T-helper 2 cell (primary cell): ENCODE results near the gene GPAM.
A peak's percentile ranks its signal among the peaks of the same experiment; 100 is the strongest.

Experiments
- DNase-seq, 5 experiments: peaks; one replicate each; pipeline versions ENCODE4 v3.0.0 to v3.0.0-alpha.2; 2012 to 2022

GPAM gene

DNA sequence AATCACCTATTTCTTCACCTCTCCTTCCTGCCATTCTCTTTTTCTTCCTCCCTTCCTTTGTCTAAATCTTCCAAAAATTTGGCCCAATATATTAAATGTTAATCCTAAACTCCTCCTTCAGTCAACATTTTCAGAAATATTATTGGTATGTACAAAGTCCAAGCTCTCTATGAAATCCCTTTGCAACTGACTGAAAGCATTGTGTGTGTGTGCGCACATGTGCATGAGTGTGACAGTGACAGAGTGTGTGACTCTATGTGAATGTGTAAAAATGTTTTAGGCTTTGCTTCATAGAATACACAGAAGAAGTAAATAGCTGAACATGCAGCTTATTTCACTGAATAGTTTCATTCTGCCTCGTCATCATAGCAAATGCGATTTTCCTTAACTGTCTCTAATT, 7.0 kb downstream of the GPAM start:
- DNase-seq, result no peak

DNA sequence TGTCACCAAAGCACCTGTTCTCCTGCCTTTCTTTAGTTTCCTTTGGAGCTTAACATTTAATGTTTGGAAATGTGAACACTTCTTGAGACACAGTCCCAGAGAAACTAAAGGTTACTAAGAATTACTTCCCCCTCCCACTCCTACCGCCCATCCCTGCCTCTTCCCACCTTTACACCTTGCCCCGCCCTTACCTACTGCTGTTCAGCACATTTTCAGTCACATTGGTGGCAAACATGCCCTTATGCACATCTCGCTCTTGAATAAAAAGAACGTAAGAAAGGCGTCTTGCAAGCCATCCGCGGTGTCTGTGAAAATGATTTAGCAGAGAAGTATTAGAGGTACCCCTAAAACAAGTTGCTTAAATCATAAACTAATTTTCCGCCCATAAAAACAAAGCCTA, 8.2 kb downstream of the GPAM start:
- no peak for DNase-seq

DNA sequence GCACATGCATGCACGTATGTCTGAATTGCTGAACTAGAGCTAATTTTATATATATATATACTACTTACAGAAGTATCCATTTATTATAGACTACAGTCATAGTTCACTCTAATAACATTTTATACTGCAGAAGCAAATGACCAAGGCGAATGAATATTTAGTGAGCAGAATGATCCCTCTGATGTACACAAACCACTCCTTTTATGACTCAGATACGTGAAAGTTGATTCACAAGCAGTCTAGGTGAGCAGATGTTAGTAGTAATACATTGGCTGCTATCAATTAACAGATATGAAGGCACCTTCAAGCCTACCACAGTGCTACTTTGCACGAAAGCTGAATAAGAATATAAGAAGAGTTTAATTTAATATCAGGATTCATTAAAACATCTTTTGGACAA, 10.4 kb downstream of the GPAM start:
- no peak for DNase-seq

DNA sequence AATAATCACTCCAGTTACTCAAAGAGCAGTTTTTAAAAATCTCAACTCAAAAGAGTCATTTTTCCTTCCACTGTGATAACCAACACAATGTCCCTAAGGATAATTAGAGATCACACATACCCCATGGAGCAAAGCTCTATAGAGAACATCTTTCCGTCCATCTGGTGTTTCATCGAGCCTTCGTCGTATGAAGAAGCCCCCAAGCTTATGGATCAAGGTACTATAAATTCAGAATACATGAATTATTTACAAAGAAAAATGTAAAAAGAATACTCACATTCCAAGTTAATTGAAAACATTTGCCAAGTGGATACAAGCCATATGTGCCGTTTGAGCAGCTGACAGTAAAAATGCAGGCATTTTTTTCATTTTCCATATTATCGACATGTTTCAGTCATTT, 14.8 kb downstream of the GPAM start:
- DNase-seq, result no peak

DNA sequence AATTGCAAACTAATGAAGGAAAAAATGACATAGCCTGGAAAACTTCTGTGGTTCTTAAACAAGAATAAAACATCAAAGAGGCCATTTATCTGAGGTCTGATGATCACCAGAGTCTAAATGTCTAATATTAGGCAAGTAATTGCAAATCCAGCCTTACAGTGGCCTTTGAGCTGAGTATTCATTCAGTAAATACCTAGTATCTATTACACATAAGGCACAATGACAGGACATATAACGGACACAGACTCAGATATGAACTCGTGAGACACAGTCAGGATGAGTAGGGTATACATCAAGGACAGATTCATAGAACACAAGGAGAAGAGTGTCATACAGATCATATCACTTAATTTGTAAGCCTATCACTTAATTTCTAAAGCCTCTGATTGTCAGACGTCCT, 16.8 kb downstream of the GPAM start:
- DNase-seq, result no peak

DNA sequence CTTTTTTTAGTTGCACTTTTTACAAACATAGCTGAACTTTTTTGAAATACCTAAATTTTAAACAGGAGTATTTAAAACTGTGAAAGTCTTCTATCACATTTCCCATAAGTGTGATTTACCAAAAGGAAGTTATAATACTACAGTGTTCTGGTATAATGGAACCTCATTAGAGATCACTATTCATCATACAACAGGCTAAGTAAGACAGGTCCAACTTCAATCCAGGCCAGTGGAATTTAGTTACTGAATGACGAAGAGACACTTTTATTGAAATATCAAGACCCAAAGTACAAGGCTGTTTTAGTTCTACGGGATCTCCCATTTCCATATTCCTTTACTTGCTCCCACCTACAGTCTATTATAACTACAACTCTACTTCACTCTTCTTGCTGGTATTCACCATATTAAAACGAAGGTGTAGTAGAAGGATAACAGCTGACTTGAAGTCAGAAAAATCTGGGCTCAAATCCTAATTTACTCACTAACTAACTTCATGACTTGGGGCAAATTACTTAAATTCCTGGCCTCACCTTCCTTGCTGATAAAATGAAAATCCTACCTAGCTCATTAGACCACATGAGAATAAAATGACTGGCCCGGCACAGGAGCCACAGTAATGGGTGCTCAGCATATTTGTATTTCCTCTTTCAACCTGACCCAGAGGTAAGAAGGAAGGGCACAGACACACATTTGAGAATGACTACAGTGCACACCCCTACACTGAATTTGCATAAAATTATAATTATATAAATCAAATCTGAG, 21.6 kb downstream of the GPAM start:
- no peak for DNase-seq

DNA sequence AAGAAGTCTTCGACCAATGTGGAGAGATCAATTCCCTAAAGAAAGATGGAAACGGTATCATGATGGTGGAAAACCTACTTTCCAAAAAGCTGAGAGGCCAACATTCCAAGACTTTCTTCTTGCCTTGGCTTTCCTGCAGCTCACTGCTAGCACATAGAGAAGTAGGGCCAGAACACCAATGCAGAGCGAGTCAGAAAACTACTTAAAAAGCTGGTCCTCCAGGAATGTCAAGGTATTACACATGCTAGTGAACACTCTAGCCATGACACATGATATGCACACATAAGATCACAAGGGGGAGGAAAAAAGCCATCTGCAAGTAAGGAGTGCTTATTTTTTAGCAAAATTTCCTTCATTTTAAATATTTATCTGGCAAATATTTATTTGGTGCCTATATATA, 22.7 kb downstream of the GPAM start:
- DNase-seq, result no peak

DNA sequence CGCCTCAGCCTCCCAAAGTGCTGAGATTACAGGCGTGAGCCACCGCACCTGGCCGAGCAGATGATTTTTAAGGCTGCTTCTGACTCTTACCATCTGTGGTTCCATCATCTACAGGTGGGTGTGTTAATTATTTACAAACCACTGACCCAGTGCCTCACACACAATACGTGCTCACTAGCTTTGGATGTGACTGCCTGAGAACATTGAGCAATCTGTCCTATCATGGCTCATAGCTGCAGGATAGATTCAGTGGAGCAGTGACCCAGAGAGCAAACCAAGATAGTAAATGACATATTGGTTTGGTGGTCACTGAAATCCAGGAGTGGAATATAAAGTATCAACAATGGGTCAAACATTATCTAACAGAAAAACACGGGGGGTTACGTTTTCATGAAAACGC, 24.1 kb downstream of the GPAM start:
- DNase-seq, result no peak

DNA sequence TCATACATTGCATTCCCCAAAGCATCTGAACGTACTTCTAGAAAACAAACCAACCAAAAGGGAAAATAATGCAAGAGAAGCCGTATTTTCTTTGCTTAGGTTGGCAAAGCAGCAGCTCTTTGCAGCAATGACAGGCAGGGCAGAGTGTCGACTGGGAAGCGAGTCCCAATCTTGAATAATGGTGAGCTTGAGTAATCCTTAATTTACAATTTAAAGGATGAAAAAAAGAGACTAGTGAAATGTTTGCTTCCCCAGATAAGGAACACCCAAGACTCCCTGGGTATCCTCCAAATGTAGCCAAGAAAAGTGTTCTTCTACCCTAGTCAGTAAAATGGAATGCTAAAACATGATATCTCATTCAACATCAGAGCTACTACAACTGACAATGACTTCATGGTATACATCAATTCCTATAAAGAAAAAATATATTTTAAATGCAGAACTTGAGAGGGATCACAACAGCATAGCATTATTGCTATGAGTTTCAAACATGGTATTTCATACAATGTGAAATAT, 32.0 kb downstream of the GPAM start:
- DNase-seq, result no peak

DNA sequence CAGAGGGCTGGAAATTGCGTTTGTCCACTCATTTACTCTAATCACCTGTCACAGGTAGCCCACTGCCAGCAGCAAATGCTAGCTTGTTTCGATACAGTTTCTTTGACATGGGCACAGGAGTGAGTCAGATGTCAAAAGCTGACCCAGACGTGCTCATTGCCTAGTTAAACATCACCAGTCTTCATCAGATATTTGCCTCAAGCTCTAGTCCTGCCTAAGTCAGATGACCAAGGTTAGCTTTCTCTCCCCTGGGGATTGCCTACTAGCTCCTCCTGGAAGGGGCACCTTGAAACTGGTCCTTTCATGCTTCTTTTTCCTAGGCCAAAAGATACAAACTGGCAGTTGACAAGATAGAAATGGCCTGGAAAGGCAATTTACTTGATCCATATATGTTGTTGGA, 35.2 kb downstream of the GPAM start:
- no peak for DNase-seq

DNA sequence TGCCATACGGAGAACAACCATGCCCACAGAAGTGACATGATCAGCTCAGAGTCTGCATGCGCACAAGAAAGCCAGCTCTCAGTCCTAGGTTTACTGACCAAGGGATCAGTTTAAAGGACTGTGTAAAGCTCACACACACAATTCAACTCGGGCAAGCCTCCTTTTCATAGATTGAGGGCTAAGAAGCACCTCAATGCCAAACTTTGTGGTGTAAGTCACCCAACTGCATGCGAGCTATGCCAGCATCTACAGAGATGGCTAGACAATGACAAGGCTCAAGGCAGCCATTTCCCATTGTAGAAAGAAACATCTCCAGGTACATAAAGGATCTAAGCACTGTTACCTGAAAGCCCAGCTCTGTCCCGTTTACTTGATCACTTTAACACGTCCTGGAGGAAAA, 36.8 kb downstream of the GPAM start:
- no peak for DNase-seq

DNA sequence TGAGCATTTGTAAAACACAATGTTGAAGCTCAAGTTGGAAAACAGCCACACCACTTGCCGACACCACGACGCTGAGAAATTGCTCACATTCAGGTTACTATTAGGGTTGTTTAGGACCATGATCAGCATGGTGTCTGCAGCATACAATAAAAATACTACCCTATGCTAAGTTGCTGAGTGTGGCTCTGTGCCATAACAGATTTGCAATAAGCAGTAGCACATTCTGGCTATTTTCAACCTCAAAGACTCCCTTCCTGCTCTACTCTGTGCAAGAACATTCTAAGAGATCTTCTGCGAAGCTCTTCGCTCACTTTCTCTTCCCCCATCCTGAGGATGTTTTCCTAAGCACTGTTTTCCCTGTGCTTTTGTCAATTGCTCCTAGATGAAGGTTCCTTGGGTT, 38.3 kb downstream of the GPAM start:
- DNase-seq, result no peak

DNA sequence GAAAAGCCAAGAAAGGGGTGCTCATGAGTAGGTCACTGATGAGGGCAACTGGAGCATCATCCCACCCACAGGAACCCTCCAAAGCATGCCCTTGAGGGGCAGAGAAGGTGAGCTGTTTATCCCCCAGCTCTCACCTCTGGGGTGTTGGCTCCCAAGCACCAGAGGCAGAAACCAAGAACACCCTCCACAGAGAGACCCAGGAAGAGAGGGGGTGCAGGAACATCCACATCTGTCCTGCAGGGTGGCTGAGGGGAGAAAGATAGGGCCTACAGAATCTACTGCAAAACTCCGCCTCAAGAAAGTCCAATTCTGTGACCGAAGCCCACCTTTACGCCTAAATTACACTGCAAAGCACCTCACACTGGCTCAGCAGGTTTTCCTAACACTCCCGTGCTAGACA, 40.1 kb downstream of the GPAM start:
- DNase-seq, result no peak

DNA sequence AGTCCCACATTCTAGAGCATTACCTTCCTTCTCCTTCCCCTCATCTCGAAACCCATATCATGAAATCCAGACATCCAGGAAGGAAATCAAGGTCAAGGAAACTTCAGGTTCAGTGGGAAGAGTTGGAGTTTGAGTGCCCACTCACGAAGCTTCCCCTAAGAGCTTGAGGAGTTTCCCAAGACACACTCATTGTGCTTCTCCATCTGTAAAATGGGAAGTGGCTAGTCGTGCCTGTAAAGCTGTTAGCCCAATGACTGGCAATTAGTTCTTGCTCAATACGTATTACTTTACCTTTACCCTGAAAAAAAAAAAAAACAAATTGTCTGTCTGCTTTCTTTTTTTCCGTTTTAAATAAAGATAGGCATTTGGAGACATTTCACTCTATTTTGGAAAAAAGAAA, 42.3 kb downstream of the GPAM start:
- no peak for DNase-seq

DNA sequence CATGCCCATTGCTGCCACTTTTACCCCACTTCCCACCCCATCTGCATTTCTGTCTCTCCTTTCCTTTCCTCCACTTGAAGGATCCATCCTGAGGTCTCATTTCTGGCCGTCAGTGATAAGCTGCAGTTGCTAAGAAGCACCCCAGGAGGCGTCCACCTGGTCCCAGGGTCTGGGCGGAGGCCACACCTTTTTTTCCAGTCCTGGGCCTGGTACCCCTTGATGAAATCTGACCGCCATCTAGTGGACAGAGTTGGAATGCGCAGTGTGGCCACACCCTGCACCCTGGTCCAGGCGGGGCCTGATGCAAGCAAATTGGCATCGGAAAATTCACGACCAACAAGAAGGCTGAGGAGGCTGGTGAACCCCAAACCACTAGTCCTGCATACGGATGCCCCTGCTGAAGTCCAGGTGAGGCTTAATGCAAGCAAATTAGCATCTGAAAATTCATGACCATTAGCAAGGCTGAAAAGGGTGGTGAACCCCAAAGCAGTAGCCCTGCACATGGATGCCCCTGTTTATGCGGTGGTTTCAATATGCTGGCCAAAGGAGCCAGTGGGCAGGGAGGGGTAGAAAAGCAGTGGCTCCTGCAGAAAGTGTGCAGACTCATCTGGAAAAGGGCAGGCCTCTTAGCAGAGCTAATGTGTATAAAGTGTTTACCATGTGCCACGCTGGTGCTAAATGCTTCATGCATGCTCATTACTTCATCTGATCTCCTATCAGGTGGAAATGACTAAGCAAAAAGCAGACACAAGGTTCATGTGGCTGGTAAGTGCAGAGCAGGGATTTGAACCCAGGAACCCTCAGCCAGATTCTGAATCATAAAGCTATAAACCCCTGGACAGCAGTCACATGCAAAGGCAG, 43.2 kb downstream of the GPAM start:
- peak in 4 of 5 experiments; percentile 27 to 64 (median 51) for DNase-seq

DNA sequence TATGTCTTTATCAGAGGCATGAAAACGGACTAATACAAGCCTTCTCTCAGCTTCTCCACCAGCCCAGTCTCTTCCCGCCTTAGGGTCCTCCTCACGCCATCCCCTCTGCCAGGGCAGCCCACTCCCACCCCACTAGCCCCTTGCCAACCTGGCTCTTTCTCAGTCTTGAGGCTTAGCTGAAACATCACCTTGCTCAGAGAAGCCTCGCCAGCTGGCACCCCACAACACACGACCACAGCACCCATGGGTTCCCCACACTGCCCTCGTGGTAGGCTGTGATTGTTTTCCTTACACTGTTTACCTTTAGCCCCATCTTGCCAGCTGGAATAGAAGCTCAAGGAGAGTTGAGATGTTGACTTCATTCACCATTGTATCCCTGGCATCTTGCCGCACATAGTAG, 44.4 kb downstream of the GPAM start:
- no peak for DNase-seq

DNA sequence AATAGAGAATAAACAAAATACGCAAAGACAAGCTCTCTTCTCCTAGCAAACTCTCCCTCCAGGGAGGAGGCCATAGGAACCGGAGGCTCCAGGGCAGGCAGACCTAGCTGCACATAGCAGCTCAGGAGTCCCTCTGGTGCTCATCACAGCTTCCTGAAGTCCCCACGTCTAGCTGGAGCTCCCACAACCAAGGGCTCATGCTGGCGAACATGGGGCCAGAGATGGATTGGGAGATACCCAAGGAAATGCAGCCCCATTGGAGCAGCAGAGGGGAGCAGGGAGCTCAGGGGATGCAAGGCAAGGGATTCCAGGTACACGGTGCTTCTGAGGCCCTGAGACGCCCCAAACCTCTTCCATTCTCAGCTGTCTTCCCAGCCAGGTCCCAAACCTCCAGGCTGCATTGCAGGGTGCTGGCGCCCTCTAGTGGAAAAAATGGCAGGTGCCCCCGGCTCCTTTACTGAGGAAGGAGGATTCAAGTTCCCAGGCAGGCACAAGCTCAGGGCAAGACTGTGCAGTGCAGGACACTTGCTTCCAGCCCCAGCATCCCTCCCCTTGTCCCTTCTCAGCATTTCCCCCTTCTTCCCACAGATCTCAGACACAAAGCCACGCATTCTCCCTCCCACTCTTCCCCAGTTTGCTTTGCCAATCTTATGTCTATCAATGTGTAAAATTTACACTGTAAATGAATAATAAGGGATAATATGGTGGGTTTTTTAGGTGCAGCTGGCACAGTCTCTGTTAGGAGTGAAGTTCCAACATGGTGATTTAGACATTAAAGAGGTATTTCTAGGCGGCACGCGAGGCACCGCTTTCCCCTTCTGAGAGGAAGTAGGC, 46.2 kb downstream of the GPAM start:
- DNase-seq, result peak in 3 of 5 experiments; percentile 28 to 52 (median 33)

DNA sequence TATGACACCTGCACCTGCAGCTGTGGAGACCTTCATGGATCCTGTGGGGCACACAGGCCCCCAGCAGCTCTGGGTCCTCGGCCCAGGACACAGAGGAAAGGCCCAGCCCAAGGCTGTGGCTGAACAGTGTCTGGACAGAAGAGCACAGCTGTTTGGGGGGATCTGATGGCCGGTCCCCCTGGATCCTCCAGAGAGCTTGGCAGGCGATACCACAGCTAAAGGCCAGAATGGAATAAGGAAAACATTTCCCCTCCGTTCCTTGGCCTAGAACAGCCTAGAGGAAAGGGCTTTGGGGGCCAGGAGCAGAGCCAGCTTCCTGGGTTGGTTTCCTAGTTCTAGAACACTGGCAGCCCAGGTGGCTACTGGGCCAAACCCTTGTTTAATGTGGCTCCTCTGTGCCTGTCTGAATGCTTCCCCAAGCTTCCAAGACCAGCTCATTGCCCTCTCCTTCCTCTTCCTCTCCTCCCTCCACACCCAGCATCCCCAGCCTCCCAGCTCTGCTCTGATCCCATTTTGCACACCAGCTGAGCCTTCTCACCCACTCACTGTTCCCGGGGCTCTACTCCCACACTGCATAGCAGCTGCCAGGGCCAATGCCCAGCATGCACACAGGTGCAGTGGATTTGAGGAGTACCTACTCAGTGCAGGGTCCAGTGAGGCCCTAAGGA, 46.9 kb downstream of the GPAM start:
- no peak for DNase-seq

DNA sequence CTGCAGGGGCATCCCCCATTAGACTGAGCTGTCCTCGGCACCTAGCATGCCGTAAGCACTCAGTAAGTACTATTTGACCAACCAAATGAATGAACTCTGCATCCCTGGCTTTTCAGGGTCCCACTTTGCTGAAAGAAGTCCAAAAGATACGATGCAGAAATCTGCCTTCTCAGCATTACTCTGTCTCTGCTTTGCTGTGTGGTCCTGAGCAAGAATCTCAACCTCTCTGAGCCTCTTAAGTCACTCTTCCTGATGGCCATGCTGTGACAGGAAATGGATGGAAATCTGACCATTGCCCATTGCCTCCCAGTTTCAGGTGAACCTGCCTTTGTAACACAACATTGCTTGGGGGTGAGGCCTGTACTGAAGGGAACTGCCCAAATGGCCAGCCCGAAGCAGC, 48.0 kb downstream of the GPAM start:
- no peak for DNase-seq

DNA sequence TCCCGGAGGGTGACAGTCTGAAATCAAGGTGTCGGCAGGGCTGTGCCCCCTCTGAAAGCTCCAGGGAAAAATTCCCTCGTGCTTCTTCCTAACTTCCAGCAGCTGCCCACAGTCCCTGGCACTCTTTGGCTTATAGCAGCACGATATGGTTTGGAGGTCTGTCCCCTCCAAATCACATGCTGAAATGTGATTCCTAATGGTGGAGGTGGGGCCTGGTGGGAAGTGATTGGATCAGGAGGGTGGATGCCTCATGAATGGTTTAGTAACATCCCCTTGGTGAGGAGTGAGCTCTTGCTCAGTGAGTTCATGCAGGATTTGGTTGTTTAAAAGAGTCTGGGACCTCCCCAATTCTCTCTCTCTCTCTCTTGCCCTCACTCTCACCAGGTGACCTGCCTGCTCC, 51.1 kb downstream of the GPAM start:
- DNase-seq, result no peak

DNA sequence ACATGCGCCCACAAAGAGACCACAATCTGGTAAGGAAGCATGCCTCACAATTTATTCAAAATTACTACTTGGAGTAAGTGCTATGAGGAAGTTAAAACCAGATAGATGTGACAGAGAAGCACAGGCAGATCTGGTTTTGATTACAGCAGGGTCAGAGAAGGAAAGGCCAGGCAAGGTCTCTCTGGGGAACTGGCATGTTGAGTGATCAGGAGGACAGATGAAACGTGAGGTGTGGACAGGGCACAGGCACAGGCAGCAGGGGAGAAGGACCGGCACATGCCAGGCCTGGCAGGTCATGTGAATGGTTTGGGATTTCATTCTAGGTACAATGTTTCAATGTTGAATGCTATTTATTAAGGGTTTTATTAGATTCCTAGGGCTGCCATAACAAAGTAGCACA, 51.6 kb downstream of the GPAM start:
- no peak for DNase-seq

DNA sequence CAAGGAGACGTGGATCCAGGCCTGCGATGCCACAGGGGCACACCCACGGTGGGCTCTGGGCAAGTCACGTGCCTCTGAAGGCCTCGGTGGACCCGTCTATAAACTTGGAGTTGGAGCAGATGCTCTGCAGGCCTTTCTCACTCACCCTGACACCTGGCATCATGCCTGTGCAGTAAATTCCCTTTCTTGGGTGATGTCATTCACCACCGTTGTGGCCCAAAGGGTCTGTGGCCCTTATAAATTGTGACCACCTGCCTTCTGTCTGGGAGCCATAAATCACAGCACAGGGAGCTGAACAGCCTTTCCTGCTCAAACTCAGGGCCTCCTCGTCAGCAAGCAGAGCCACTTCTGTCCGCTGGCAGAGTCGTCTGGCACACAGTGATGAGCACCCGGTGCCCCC, 52.2 kb downstream of the GPAM start:
- DNase-seq, result no peak

DNA sequence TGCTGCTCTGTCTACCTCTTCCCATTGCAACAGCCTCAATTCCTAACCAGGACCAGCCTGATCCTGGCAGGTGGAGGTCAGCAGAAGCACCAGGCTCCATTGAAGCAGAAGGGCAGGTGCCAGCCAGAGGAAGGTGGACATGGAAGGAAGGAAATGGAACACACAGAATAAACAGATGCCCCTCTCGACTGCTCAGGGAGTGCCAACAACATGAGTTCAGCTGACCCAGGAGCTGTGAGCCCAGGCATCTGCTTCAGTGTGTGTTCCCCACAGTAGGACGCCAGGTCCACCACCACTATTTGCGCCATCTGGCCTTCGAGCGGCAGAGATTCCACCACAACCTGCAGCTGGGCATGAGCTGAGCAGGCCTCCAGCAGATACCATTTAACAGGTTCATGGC, 56.7 kb downstream of the GPAM start:
- DNase-seq, result no peak
